HCT116 (cell line): ENCODE data around the gene PNLIP. TPM values are rescaled to one million over a fixed set of nuclear protein-coding genes. Genes with fewer than 3 reads are reported as not detected.

Experiments
- ATAC-seq: fragments of 200-7000 bp; cut with Tn5 transposase; 2 replicates; pipeline ENCODE4 v1.9.1; 2020; ENCODE audit warnings: mild to moderate bottlenecking, moderate library complexity
- BruUV-seq: library from RNA; stranded (reverse); fragments of 400-500 nt; replicated peaks from 2 replicates; lab custom pipeline; 2021; lab: Mats Ljungman, UMichigan
- CTCF ChIA-PET: fragments of 300-600 bp; sonication (Branson Sonifier 250); formaldehyde crosslinking; loops from one replicate; lab custom pipeline; 2021; ENCODE audit warnings: antibody characterized with exemption; lab: Charles Lee
- POLR2A ChIA-PET: fragments of 300-600, 350-600 bp; sonication (Branson Sonifier 250); formaldehyde crosslinking; loops from one replicate; lab custom pipeline; 2021; ENCODE audit warnings: antibody characterized with exemption; lab: Charles Lee
- RAD21 ChIA-PET, 2 experiments: fragments of 300-600 bp; sonication (Branson Sonifier 250); formaldehyde crosslinking; loops; one replicate each; lab custom pipeline; 2023; ENCODE audit warnings: low total read pairs in 2 of 2; ENCODE audit not compliant: uncharacterized antibody in 2 of 2, unreplicated experiment in 2 of 2, low non-redundant PET in 1 of 2; lab: Charles Lee
- DNase-seq: peaks from one replicate; pipeline ENCODE4 v3.0.0-alpha.2; 2010; ENCODE audit warnings: low read depth, low spot score
- H2AFZ ChIP-seq: fragments of 200-600 bp; shearing (Covaris generic), sonication (generic); 2 replicates; pipeline ENCODE4 v1.6.1; 2017; ENCODE audit warnings: low read depth, mixed run types, mixed read lengths, antibody characterized with exemption, low read length; ENCODE audit not compliant: poor library complexity, severe bottlenecking
- H3K27ac ChIP-seq: 2 replicates; pipeline ENCODE4 v1.5.1; 2012; ENCODE audit warnings: low read depth, low read length
- H3K27me3 ChIP-seq: fragments of 200-600 bp; sonication (generic); 2 replicates; pipeline ENCODE4 v1.6.1; 2016; ENCODE audit warnings: mixed run types, low read length, mixed read lengths; ENCODE audit not compliant: insufficient read depth
- H3K36me3 ChIP-seq, 2 experiments: fragments of 200-500 bp in 1 of 2; fragments of 200-600 bp in 1 of 2; sonication (Bioruptor generic) in 1 of 2; sonication (generic) in 1 of 2; 2 replicates each; pipeline versions ENCODE4 v1.5.1 to v1.6.1; 2014 to 2016; ENCODE audit warnings: low read length in 2 of 2, inconsistent platforms in 1 of 2, mixed read lengths in 1 of 2, mixed run types in 1 of 2; ENCODE audit not compliant: insufficient read depth in 2 of 2, control insufficient read depth in 1 of 2
- H3K4me1 ChIP-seq, 2 experiments: fragments of 200-600 bp in 1 of 2; sonication (generic) in 1 of 2; 2 replicates each; pipeline versions ENCODE4 v1.5.1 to v1.6.1; 2012 to 2017; ENCODE audit warnings: low read length in 2 of 2, inconsistent platforms in 1 of 2, mild to moderate bottlenecking in 1 of 2, mixed read lengths in 1 of 2, mixed run types in 1 of 2, moderate library complexity in 1 of 2; ENCODE audit not compliant: insufficient read depth in 2 of 2, control insufficient read depth in 1 of 2
- H3K4me2 ChIP-seq: fragments of 200-600 bp; sonication (generic); 2 replicates; pipeline ENCODE4 v1.6.1; 2017; ENCODE audit warnings: mixed run types, low read length, mixed read lengths
- H3K4me3 ChIP-seq, 2 experiments: fragments of 200-600 bp in 1 of 2; sonication (generic) in 1 of 2; replicated peaks in 1 of 2; 2 replicates each; pipeline ENCODE4 v1.5.1; 2011 to 2016; ENCODE audit warnings: low read length in 2 of 2, control low read depth in 1 of 2, low read depth in 1 of 2, mild to moderate bottlenecking in 1 of 2, mixed read lengths in 1 of 2, mixed run types in 1 of 2
- H3K79me2 ChIP-seq: fragments of 200-600 bp; sonication (generic); 2 replicates; pipeline ENCODE4 v1.6.1; 2017; ENCODE audit warnings: mild to moderate bottlenecking, mixed run types, low read length, moderate library complexity, mixed read lengths; ENCODE audit not compliant: insufficient read depth
- H3K9ac ChIP-seq: fragments of 200-600 bp; sonication (generic); 2 replicates; pipeline ENCODE4 v1.6.1; 2016; ENCODE audit warnings: low read length, mixed read lengths
- H3K9me2 ChIP-seq: fragments of 200-600 bp; sonication (generic), shearing (Covaris generic); 2 replicates; pipeline ENCODE4 v1.6.1; 2017; ENCODE audit warnings: mixed run types, mild to moderate bottlenecking, moderate library complexity; ENCODE audit not compliant: insufficient read depth
- H3K9me3 ChIP-seq, 2 experiments: fragments of 200-500 bp in 1 of 2; fragments of 200-600 bp in 1 of 2; sonication (Bioruptor generic) in 1 of 2; sonication (generic) in 1 of 2; 2 replicates each; pipeline ENCODE4 v1.6.1; 2014 to 2017; ENCODE audit warnings: low read length in 2 of 2, mixed read lengths in 2 of 2, inconsistent platforms in 1 of 2, low read depth in 1 of 2, mild to moderate bottlenecking in 1 of 2, mixed run types in 1 of 2, moderate library complexity in 1 of 2; ENCODE audit not compliant: control insufficient read depth in 1 of 2, insufficient read depth in 1 of 2
- H4K20me1 ChIP-seq: fragments of 200-600 bp; sonication (generic), shearing (Covaris generic); 2 replicates; pipeline ENCODE4 v1.6.1; 2017; ENCODE audit warnings: mixed run types, mild to moderate bottlenecking, moderate library complexity; ENCODE audit not compliant: insufficient read depth
- ATF3 ChIP-seq: IDR thresholded peaks from 2 replicates; pipeline ENCODE4 v1.6.1; 2012
- CBX3 ChIP-seq: IDR thresholded peaks from 2 replicates; pipeline ENCODE4 v1.6.1; 2012; ENCODE audit warnings: low read depth
- CEBPB ChIP-seq: IDR thresholded peaks from 2 replicates; pipeline ENCODE4 v1.6.1; 2012; ENCODE audit warnings: low read depth
- EGR1 ChIP-seq: IDR thresholded peaks from 2 replicates; pipeline ENCODE4 v1.6.1; 2012; ENCODE audit warnings: low read depth
- ELF1 ChIP-seq: IDR thresholded peaks from 2 replicates; pipeline ENCODE4 v1.6.1; 2012; ENCODE audit warnings: low read depth, borderline replicate concordance
- EZH2phosphoT487 ChIP-seq: fragments of 200-600 bp; IDR thresholded peaks from 2 replicates; pipeline ENCODE4 v1.6.1; 2018; ENCODE audit warnings: antibody characterized with exemption, borderline replicate concordance
- FOSL1 ChIP-seq: IDR thresholded peaks from 2 replicates; pipeline ENCODE4 v1.6.1; 2012; ENCODE audit warnings: low read depth
- JUND ChIP-seq: IDR thresholded peaks from 2 replicates; pipeline ENCODE4 v1.6.1; 2012
- POLR2A ChIP-seq: IDR thresholded peaks from 2 replicates; pipeline ENCODE4 v1.7.0; 2011; ENCODE audit warnings: borderline replicate concordance; ENCODE audit not compliant: insufficient read depth, insufficient read length; ENCODE audit errors: extremely low read depth
- POLR2AphosphoS5 ChIP-seq: IDR thresholded peaks from 2 replicates; pipeline ENCODE4 v1.6.1; 2011; ENCODE audit warnings: mild to moderate bottlenecking, low read depth, low read length, moderate library complexity
- REST ChIP-seq: IDR thresholded peaks from 2 replicates; pipeline ENCODE4 v1.6.1; 2012; ENCODE audit warnings: low read depth
- SIN3A ChIP-seq: IDR thresholded peaks from 2 replicates; pipeline ENCODE4 v1.6.1; 2012; ENCODE audit warnings: low read depth
- SP1 ChIP-seq: IDR thresholded peaks from 2 replicates; pipeline ENCODE4 v1.6.1; 2012; ENCODE audit warnings: low read depth
- SRF ChIP-seq: IDR thresholded peaks from 2 replicates; pipeline ENCODE4 v1.6.1; 2012; ENCODE audit warnings: low read depth
- TCF7L2 ChIP-seq: IDR thresholded peaks from 2 replicates; pipeline ENCODE4 v1.7.0; 2011; ENCODE audit warnings: borderline replicate concordance, inconsistent platforms; ENCODE audit not compliant: insufficient read depth, insufficient read length; ENCODE audit errors: extremely low read depth
- YY1 ChIP-seq: IDR thresholded peaks from 2 replicates; pipeline ENCODE4 v1.6.1; 2011; ENCODE audit warnings: low read length, low read depth, moderate library complexity, mild to moderate bottlenecking; ENCODE audit not compliant: insufficient replicate concordance; ENCODE audit errors: extremely low read depth
- ZFX ChIP-seq: fragments of 450-650 bp; IDR thresholded peaks from 2 replicates; pipeline ENCODE4 v1.6.1; 2017
- ZNF274 ChIP-seq: fragments of 200-500 bp; sonication (Bioruptor generic); IDR thresholded peaks from 2 replicates; pipeline ENCODE4 v1.6.1; 2014; ENCODE audit warnings: mild to moderate bottlenecking, low read depth, low read length, inconsistent platforms
- intact Hi-C: fragments of 100-400 bp; cut with micrococcal nuclease; formaldehyde crosslinking; loops from 2 replicates; pipeline ENCODE4 v1.10.0; 2022
- total RNA-seq: library from RNA; stranded (reverse); gene quantifications from one replicate; pipeline ENCODE4 v1.2.1, GENCODE V29; 2021; ENCODE audit not compliant: unreplicated experiment

PNLIP gene
- total RNA-seq, 1 experiment from 2014 or later = 1.3 TPM

GRCh38 chr10:116542007-116542677 lies 3.6 kb upstream of the PNLIP start:
- Histone ChIP-seq H3K4me2 (no peak overlapping the region), H3K79me2 (no peaks in the 10 kb centered on the region), H4K20me1 (no peaks in the 10 kb centered on the region), H3K36me3 (no peaks in the 10 kb centered on the region), H3K4me3 (no peak overlapping the region), H3K27me3 (peaks cover 28% of the 10 kb centered on the region), H3K27ac (no peak overlapping the region)
- ChIA-PET CTCF (no interaction called here), RAD21 (no interaction called here), POLR2A (no interaction called here)
- DNase-seq (no peak), ATAC-seq (no peak)
- no peak for TF ChIP-seq POLR2A
- TF ChIP-seq EZH2phosphoT487 = no peak
- TF ChIP-seq YY1 = no peak
- TF ChIP-seq POLR2AphosphoS5 = no peak
- TF ChIP-seq SIN3A = no peak
- TF ChIP-seq ELF1 = no peak
- TF ChIP-seq ATF3 = no peak
- TF ChIP-seq, all 23 proteins: peak for 0
- H3K9ac ChIP-seq = no peak overlapping the region
- H3K9me3 ChIP-seq = peaks cover 0 to 10% of the 10 kb centered on the region in 2 experiments; a peak in 2 of 4 replicates
- no TSS peak for BruUV-seq
- no peaks in the 10 kb centered on the region for H3K9me2 ChIP-seq
- intact Hi-C loops = no loop called here
- H3K4me1 ChIP-seq = peaks cover 0 to 6% of the 10 kb centered on the region in 2 experiments; a peak in 1 of 4 replicates
- H2AFZ ChIP-seq = no peak overlapping the region

GRCh38 chr10:116545122-116545521 lies 609 bp upstream of the PNLIP start:
- no peaks in the 10 kb centered on the region for H3K9me3 ChIP-seq
- ATAC-seq = no peak
- BruUV-seq = no TSS peak
- no peak overlapping the region for H3K27ac ChIP-seq
- no peak overlapping the region for H3K4me2 ChIP-seq
- no peak overlapping the region for H3K4me3 ChIP-seq
- ChIA-PET POLR2A (no interaction called here), CTCF (no interaction called here), RAD21 (no interaction called here)
- H3K27me3 ChIP-seq = peaks cover 38% of the 10 kb centered on the region
- no peak overlapping the region for H3K9ac ChIP-seq
- no peaks in the 10 kb centered on the region for H3K9me2 ChIP-seq
- intact Hi-C loops = no loop called here
- no peaks in the 10 kb centered on the region for H3K36me3 ChIP-seq
- no peaks in the 10 kb centered on the region for H4K20me1 ChIP-seq
- no peak for DNase-seq
- no peak overlapping the region for H2AFZ ChIP-seq
- no peaks in the 10 kb centered on the region for H3K79me2 ChIP-seq
- no peaks in the 10 kb centered on the region for H3K4me1 ChIP-seq
- no peak for TF ChIP-seq EGR1
- TF ChIP-seq YY1 = no peak
- TF ChIP-seq SIN3A = no peak
- no peak for TF ChIP-seq EZH2phosphoT487
- no peak for TF ChIP-seq ZFX
- no peak for TF ChIP-seq FOSL1
- TF ChIP-seq SP1 = no peak
- TF ChIP-seq POLR2AphosphoS5 = no peak
- TF ChIP-seq SRF = no peak
- no peak for TF ChIP-seq CBX3
- no peak for TF ChIP-seq POLR2A
- no peak for TF ChIP-seq ZNF274
- TF ChIP-seq TCF7L2 = no peak
- no peak for TF ChIP-seq ELF1
- TF ChIP-seq CEBPB = no peak
- TF ChIP-seq REST = no peak
- TF ChIP-seq JUND = no peak
